ENCODE measurements around the gene EXOC6B. TPM values are rescaled to one million over a fixed set of nuclear protein-coding genes. Genes with fewer than 3 reads are reported as not detected.

EXOC6B gene
- total and polyA plus RNA-seq, 9 of the 15 experiments (the other 6 are each of a cell fraction or from before 2014, with no cell fraction given), result 0.28 to 4.2 (median 2.0) TPM

DNA sequence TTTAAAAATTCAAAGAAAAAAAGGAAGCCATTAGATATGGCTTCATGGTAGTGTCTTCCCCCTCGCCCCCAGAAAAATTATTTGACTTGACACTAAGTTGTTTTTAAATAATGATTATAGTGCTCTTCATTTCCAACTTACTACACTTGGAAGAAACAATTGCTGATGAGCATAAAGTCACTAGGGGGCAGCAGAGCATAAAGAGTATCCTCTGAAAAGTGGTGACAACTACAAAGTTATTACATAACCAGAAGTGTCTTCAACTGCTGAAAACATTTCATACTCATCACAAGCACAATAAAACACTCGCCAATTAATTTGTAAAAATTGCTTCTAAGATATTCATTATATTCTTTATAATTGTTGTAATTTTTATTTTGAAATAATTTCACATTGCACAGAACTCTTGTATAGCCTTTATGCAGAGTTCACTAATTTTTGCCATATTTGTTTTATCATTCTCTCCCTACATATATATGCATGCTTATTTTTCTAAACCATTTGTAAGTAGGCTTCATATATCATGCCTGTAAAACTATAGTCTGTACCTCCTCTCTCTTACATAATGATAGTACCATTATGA is 54.9 kb downstream of the EXOC6B start (continued):
- no peak for TF ChIP-seq MEF2A (IDR thresholded peaks at IDR 0.05; ENCODE audit: control insufficient read depth, low read depth, low read length)
- no peak for TF ChIP-seq SRSF1 (IDR thresholded peaks at IDR 0.05; ENCODE audit: low read depth, low read length)
- no peak for TF ChIP-seq SMARCA5 (IDR thresholded peaks at IDR 0.05)
- TF ChIP-seq RFX7 (CRISPR knock-in tag; IDR thresholded peaks at IDR 0.05), result no peak
- TF ChIP-seq RBM22 (IDR thresholded peaks at IDR 0.05; ENCODE audit: low read depth, low read length, poor library complexity, severe bottlenecking), result no peak
- TF ChIP-seq PTBP1 (IDR thresholded peaks at IDR 0.05; ENCODE audit: low read depth, low read length), result no peak
- TF ChIP-seq, protein P1, sequence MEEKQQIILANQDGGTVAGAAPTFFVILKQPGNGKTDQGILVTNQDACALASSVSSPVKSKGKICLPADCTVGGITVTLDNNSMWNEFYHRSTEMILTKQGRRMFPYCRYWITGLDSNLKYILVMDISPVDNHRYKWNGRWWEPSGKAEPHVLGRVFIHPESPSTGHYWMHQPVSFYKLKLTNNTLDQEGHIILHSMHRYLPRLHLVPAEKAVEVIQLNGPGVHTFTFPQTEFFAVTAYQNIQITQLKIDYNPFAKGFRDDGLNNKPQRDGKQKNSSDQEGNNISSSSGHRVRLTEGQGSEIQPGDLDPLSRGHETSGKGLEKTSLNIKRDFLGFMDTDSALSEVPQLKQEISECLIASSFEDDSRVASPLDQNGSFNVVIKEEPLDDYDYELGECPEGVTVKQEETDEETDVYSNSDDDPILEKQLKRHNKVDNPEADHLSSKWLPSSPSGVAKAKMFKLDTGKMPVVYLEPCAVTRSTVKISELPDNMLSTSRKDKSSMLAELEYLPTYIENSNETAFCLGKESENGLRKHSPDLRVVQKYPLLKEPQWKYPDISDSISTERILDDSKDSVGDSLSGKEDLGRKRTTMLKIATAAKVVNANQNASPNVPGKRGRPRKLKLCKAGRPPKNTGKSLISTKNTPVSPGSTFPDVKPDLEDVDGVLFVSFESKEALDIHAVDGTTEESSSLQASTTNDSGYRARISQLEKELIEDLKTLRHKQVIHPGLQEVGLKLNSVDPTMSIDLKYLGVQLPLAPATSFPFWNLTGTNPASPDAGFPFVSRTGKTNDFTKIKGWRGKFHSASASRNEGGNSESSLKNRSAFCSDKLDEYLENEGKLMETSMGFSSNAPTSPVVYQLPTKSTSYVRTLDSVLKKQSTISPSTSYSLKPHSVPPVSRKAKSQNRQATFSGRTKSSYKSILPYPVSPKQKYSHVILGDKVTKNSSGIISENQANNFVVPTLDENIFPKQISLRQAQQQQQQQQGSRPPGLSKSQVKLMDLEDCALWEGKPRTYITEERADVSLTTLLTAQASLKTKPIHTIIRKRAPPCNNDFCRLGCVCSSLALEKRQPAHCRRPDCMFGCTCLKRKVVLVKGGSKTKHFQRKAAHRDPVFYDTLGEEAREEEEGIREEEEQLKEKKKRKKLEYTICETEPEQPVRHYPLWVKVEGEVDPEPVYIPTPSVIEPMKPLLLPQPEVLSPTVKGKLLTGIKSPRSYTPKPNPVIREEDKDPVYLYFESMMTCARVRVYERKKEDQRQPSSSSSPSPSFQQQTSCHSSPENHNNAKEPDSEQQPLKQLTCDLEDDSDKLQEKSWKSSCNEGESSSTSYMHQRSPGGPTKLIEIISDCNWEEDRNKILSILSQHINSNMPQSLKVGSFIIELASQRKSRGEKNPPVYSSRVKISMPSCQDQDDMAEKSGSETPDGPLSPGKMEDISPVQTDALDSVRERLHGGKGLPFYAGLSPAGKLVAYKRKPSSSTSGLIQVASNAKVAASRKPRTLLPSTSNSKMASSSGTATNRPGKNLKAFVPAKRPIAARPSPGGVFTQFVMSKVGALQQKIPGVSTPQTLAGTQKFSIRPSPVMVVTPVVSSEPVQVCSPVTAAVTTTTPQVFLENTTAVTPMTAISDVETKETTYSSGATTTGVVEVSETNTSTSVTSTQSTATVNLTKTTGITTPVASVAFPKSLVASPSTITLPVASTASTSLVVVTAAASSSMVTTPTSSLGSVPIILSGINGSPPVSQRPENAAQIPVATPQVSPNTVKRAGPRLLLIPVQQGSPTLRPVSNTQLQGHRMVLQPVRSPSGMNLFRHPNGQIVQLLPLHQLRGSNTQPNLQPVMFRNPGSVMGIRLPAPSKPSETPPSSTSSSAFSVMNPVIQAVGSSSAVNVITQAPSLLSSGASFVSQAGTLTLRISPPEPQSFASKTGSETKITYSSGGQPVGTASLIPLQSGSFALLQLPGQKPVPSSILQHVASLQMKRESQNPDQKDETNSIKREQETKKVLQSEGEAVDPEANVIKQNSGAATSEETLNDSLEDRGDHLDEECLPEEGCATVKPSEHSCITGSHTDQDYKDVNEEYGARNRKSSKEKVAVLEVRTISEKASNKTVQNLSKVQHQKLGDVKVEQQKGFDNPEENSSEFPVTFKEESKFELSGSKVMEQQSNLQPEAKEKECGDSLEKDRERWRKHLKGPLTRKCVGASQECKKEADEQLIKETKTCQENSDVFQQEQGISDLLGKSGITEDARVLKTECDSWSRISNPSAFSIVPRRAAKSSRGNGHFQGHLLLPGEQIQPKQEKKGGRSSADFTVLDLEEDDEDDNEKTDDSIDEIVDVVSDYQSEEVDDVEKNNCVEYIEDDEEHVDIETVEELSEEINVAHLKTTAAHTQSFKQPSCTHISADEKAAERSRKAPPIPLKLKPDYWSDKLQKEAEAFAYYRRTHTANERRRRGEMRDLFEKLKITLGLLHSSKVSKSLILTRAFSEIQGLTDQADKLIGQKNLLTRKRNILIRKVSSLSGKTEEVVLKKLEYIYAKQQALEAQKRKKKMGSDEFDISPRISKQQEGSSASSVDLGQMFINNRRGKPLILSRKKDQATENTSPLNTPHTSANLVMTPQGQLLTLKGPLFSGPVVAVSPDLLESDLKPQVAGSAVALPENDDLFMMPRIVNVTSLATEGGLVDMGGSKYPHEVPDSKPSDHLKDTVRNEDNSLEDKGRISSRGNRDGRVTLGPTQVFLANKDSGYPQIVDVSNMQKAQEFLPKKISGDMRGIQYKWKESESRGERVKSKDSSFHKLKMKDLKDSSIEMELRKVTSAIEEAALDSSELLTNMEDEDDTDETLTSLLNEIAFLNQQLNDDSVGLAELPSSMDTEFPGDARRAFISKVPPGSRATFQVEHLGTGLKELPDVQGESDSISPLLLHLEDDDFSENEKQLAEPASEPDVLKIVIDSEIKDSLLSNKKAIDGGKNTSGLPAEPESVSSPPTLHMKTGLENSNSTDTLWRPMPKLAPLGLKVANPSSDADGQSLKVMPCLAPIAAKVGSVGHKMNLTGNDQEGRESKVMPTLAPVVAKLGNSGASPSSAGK (IDR thresholded peaks at IDR 0.05), result peak; percentile 25; the same call in 1 of the 2 replicates
- no peak for TF ChIP-seq TCF3 (CRISPR knock-in tag; IDR thresholded peaks at IDR 0.05)
- TF ChIP-seq CEBPG (CRISPR knock-in tag; IDR thresholded peaks at IDR 0.05), result no peak
- peak; percentile 62 to 74 for TF ChIP-seq CEBPG (tag; conservative IDR thresholded peaks at IDR 0.05 in 1 of 2, IDR thresholded peaks at IDR 0.05 in 1 of 2)
- TF ChIP-seq KAT8 (IDR thresholded peaks at IDR 0.05; ENCODE audit: low read depth), result no peak
- no peak for TF ChIP-seq HDAC2 (IDR thresholded peaks at IDR 0.05)
- peak; percentile 26; the same call in 1 of the 2 replicates for TF ChIP-seq KLF16 (IDR thresholded peaks at IDR 0.05)
- TF ChIP-seq MAFK (IDR thresholded peaks at IDR 0.05; ENCODE audit: low read length), result no peak
- TF ChIP-seq, protein P2, sequence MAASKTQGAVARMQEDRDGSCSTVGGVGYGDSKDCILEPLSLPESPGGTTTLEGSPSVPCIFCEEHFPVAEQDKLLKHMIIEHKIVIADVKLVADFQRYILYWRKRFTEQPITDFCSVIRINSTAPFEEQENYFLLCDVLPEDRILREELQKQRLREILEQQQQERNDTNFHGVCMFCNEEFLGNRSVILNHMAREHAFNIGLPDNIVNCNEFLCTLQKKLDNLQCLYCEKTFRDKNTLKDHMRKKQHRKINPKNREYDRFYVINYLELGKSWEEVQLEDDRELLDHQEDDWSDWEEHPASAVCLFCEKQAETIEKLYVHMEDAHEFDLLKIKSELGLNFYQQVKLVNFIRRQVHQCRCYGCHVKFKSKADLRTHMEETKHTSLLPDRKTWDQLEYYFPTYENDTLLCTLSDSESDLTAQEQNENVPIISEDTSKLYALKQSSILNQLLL (CRISPR knock-in tag; IDR thresholded peaks at IDR 0.05; ENCODE audit: borderline replicate concordance), result no peak

All from K562 (cell line).